CD14-positive monocyte (primary cell): Measurements from ENCODE around the gene PPP2R3B. TPM values are rescaled to one million over a fixed set of nuclear protein-coding genes. Genes with fewer than 3 reads are reported as not detected.
A peak's percentile ranks its signal among the peaks of the same experiment; 100 is the strongest.

Experiments
- DNase-seq, 3 donors: peaks; one replicate each; pipeline ENCODE4 v3.0.0-alpha.2; 2011 to 2022
- H2AFZ ChIP-seq: 2 replicates; pipeline ENCODE4 v1.6.0; 2012; ENCODE audit warnings: mild to moderate bottlenecking, low read depth, low read length, inconsistent platforms; ENCODE audit not compliant: insufficient read depth, poor library complexity, severe bottlenecking
- H3K27ac ChIP-seq, 2 donors: 1 replicate in 1 of 2; 2 replicates in 1 of 2; pipeline ENCODE4 v1.5.1; 2012 to 2013; ENCODE audit warnings: low read length in 2 of 2, control low read depth in 1 of 2, inconsistent platforms in 1 of 2, low read depth in 1 of 2, mild to moderate bottlenecking in 1 of 2
- H3K27me3 ChIP-seq, 2 donors: one replicate each; pipeline versions ENCODE4 v1.6.0 to v1.6.1; 2011 to 2013; ENCODE audit warnings: low read length in 2 of 2; ENCODE audit not compliant: control insufficient read depth in 2 of 2, insufficient read depth in 2 of 2
- H3K36me3 ChIP-seq, 2 donors: replicated peaks in 1 of 2; 1 replicate in 1 of 2; 2 replicates in 1 of 2; pipeline versions ENCODE4 v1.5.1 to v1.6.1; 2012 to 2013; ENCODE audit warnings: low read length in 2 of 2, control low read depth in 1 of 2, inconsistent platforms in 1 of 2, mild to moderate bottlenecking in 1 of 2; ENCODE audit not compliant: insufficient read depth in 2 of 2, control insufficient read depth in 1 of 2
- H3K4me1 ChIP-seq, 2 donors: 1 replicate in 1 of 2; 2 replicates in 1 of 2; pipeline versions ENCODE4 v1.5.1 to v1.6.1; 2012 to 2013; ENCODE audit warnings: low read length in 2 of 2, control low read depth in 1 of 2, inconsistent platforms in 1 of 2, mild to moderate bottlenecking in 1 of 2, moderate library complexity in 1 of 2; ENCODE audit not compliant: insufficient read depth in 2 of 2, control insufficient read depth in 1 of 2
- H3K4me2 ChIP-seq: replicated peaks from 2 replicates; pipeline ENCODE3; 2012; ENCODE audit warnings: low read length, moderate library complexity, mild to moderate bottlenecking; ENCODE audit not compliant: poor library complexity, severe bottlenecking; ENCODE audit errors: extremely low read depth
- H3K4me3 ChIP-seq, 3 experiments: fragments of 200-600 bp in 1 of 3; sonication (generic) in 1 of 3; replicated peaks in 1 of 3; 1 replicate in 2 of 3; 2 replicates in 1 of 3; pipeline ENCODE4 v1.5.1; 2011 to 2013; ENCODE audit warnings: low read length in 3 of 3, mild to moderate bottlenecking in 3 of 3, control low read depth in 2 of 3, low read depth in 2 of 3, inconsistent platforms in 1 of 3, moderate library complexity in 1 of 3
- H3K79me2 ChIP-seq: 2 replicates; pipeline ENCODE4 v1.6.0; 2012; ENCODE audit warnings: mild to moderate bottlenecking, control low read depth, inconsistent platforms, low read length, moderate library complexity; ENCODE audit not compliant: insufficient read depth
- H3K9ac ChIP-seq: 2 replicates; pipeline ENCODE4 v1.6.0; 2017; ENCODE audit warnings: low read length, mild to moderate bottlenecking; ENCODE audit not compliant: insufficient read depth, poor library complexity, severe bottlenecking
- H3K9me3 ChIP-seq, 2 donors: replicated peaks in 1 of 2; 1 replicate in 1 of 2; 2 replicates in 1 of 2; pipeline versions ENCODE4 v1.5.1 to v1.6.1; 2012 to 2013; ENCODE audit warnings: low read length in 2 of 2, control low read depth in 1 of 2; ENCODE audit not compliant: control insufficient read depth in 1 of 2, insufficient read depth in 1 of 2
- H4K20me1 ChIP-seq: 2 replicates; pipeline ENCODE4 v1.6.0; 2012; ENCODE audit warnings: mild to moderate bottlenecking, low read length, control low read depth, moderate library complexity; ENCODE audit not compliant: insufficient read depth
- H3K27ac Mint-ChIP-seq, 7 donors: one replicate each; pipeline ENCODE4 v1.8.0; 2020; ENCODE audit warnings: mild to moderate bottlenecking in 7 of 7, mixed read lengths in 7 of 7, moderate library complexity in 6 of 7, inconsistent platforms in 2 of 7
- H3K27me3 Mint-ChIP-seq, 3 donors: one replicate each; pipeline ENCODE4 v1.8.0; 2021 to 2022; ENCODE audit warnings: low read depth in 3 of 3, mild to moderate bottlenecking in 3 of 3, mixed read lengths in 3 of 3, moderate library complexity in 3 of 3, inconsistent platforms in 1 of 3
- H3K36me3 Mint-ChIP-seq, 2 donors: one replicate each; pipeline ENCODE4 v1.8.0; 2020; ENCODE audit warnings: mixed read lengths in 2 of 2, inconsistent platforms in 1 of 2, mild to moderate bottlenecking in 1 of 2
- H3K4me1 Mint-ChIP-seq: one replicate; pipeline ENCODE4 v1.8.0; 2020; ENCODE audit warnings: mild to moderate bottlenecking, mixed read lengths
- H3K4me3 Mint-ChIP-seq, 2 donors: one replicate each; pipeline ENCODE4 v1.8.0; 2020; ENCODE audit warnings: mild to moderate bottlenecking in 2 of 2, mixed read lengths in 2 of 2, moderate library complexity in 1 of 2
- H3K9me3 Mint-ChIP-seq, 7 donors: one replicate each; pipeline ENCODE4 v1.8.0; 2020 to 2022; ENCODE audit warnings: mixed read lengths in 7 of 7, mild to moderate bottlenecking in 6 of 7, moderate library complexity in 6 of 7, inconsistent platforms in 2 of 7
- WGBS: methylation state at CpG from one replicate; pipeline ENCODE4 v1.1.5; 2013; ENCODE audit warnings: missing lambda C conversion rate; ENCODE audit not compliant: insufficient coverage; 5-methylcytosine and 5-hydroxymethylcytosine counted together
- intact Hi-C, 2 donors: fragments of 100-400 bp; cut with micrococcal nuclease; formaldehyde crosslinking; loops; one replicate each; pipeline versions ENCODE4 v1.15.0 to v1.15.1; 2023
- polyA plus RNA-seq, 3 donors: library from polyadenylated mRNA; depleted of rRNA in 1 of 3; unstranded in 2 of 3; stranded (reverse) in 1 of 3; fragments of 300-500 nt in 2 of 3; fragments of >200 nt in 1 of 3; fragmentation: Illumina TruSeq in 2 of 3; gene quantifications; 1 replicate in 2 of 3; 2 replicates in 1 of 3; pipeline ENCODE4 v1.2.3, GENCODE V29; 2012 to 2021
- TF ChIP-seq, protein P1 (sequence below): fragments of 200-600 bp; IDR thresholded peaks from one replicate; pipeline ENCODE4 v1.8.0; 2022; ENCODE audit warnings: antibody characterized with exemption, mild to moderate bottlenecking

Gene PPP2R3B
- polyA plus RNA-seq, 3 donors = 2.1 to 9.0 (median 2.3) TPM

DNA sequence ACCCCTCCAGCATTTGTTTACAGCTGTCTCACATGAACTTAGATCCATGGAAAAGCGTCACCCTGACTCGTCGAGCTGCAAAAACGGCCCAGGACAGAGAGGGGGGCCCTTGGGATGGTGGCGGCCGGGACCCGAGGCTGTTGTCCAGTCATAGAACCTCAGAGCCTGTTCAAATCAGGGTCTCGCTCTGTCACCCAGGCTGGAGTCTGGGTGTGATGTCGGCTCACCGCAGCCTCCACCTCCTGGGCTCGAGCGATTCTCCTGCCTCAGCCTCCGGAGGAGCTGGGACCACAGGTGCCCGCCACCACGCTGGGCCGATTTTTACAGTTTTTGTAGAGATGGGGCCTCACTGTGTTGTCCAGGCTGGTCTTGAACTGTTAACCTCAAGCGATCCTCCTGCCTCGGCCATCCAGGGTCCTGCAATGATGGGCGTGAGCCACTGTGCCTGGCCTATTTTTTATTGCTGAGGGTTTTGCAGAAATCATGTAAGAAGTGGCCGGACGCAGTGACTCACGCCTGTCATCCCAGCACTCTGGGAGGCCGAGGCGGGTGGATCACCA is 42.6 kb upstream of the PPP2R3B start:
- no peaks in the 10 kb centered on the region for H3K36me3 ChIP-seq
- Mint-ChIP-seq H3K4me1 (peaks cover 6% of the 10 kb centered on the region), H3K36me3 (no peaks in the 10 kb centered on the region), H3K27me3 (peaks cover 22 to 35% (median 34%) of the 10 kb centered on the region in 3 donors), H3K4me3 (no peak overlapping the region), H3K9me3 (peaks cover 0 to 15% (median 2%) of the 10 kb centered on the region in 7 donors), H3K27ac (no peak overlapping the region)
- H2AFZ ChIP-seq = no peak overlapping the region
- no peak for DNase-seq
- H3K4me3 ChIP-seq = no peak overlapping the region
- peaks cover 0 to 18% of the 10 kb centered on the region in 2 donors for H3K27me3 ChIP-seq
- no peak overlapping the region for H3K9ac ChIP-seq
- WGBS = 97% methylated on average over 22 of the region's 24 CpGs
- no peaks in the 10 kb centered on the region for H4K20me1 ChIP-seq
- no peaks in the 10 kb centered on the region for H3K4me1 ChIP-seq
- TF ChIP-seq, protein P1, sequence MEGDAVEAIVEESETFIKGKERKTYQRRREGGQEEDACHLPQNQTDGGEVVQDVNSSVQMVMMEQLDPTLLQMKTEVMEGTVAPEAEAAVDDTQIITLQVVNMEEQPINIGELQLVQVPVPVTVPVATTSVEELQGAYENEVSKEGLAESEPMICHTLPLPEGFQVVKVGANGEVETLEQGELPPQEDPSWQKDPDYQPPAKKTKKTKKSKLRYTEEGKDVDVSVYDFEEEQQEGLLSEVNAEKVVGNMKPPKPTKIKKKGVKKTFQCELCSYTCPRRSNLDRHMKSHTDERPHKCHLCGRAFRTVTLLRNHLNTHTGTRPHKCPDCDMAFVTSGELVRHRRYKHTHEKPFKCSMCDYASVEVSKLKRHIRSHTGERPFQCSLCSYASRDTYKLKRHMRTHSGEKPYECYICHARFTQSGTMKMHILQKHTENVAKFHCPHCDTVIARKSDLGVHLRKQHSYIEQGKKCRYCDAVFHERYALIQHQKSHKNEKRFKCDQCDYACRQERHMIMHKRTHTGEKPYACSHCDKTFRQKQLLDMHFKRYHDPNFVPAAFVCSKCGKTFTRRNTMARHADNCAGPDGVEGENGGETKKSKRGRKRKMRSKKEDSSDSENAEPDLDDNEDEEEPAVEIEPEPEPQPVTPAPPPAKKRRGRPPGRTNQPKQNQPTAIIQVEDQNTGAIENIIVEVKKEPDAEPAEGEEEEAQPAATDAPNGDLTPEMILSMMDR = no peak
- no peaks in the 10 kb centered on the region for H3K9me3 ChIP-seq
- intact Hi-C loops = no loop called here
- H3K4me2 ChIP-seq = no peak overlapping the region
- H3K27ac ChIP-seq = no peak overlapping the region
- H3K79me2 ChIP-seq = no peaks in the 10 kb centered on the region

- Mint-ChIP-seq H3K4me3 (peak overlapping the region; percentile 47 to 82), H3K27ac (no peak overlapping the region), H3K36me3 (no peaks in the 10 kb centered on the region), H3K27me3 (peaks cover 22 to 35% (median 33%) of the 10 kb centered on the region in 3 donors), H3K9me3 (peaks cover 0 to 20% (median 3%) of the 10 kb centered on the region in 7 donors), H3K4me1 (peaks cover 6% of the 10 kb centered on the region)
- no peak overlapping the region for H3K27ac ChIP-seq
- peak overlapping the region; percentile 39 for H3K4me2 ChIP-seq
- TF ChIP-seq, protein P1 = no peak
- H3K27me3 ChIP-seq = peaks cover 0 to 18% of the 10 kb centered on the region in 2 donors
- H2AFZ ChIP-seq = no peak overlapping the region
- H3K79me2 ChIP-seq = no peaks in the 10 kb centered on the region
- no peaks in the 10 kb centered on the region for H3K36me3 ChIP-seq
- no peaks in the 10 kb centered on the region for H3K4me1 ChIP-seq
- no peak overlapping the region for H3K4me3 ChIP-seq
- 6% methylated on average over 44 of the region's 56 CpGs for WGBS
- no peaks in the 10 kb centered on the region for H4K20me1 ChIP-seq
- peaks cover 0 to 3% of the 10 kb centered on the region in 2 donors for H3K9me3 ChIP-seq
- H3K9ac ChIP-seq = no peak overlapping the region
- no peak for DNase-seq
- intact Hi-C loops = no loop called here
Measured at GRCh38 chrX:427812-428725, 41.4 kb upstream of the PPP2R3B start.
